HepG2 (cell line): ENCODE measurements around the gene MTIF2. TPM values are rescaled to one million over a fixed set of nuclear protein-coding genes. Genes with fewer than 3 reads are reported as not detected.

ENCODE experiments used
- ARID2 ChIP-seq: sonication (generic); formaldehyde crosslinking; IDR thresholded peaks from 2 replicates; pipeline ENCODE4 v1.8.1; 2022; ENCODE audit warnings: mild to moderate bottlenecking, missing genetic modification reagents, borderline replicate concordance
- ATF7 ChIP-seq, 2 experiments: fragments of 450-650 bp in 1 of 2; sonication (generic) in 1 of 2; formaldehyde crosslinking in 1 of 2; IDR thresholded peaks; 2 replicates each; pipeline versions ENCODE4 v1.4.0 to v1.6.1; 2016 to 2020; ENCODE audit warnings: antibody characterized with exemption in 1 of 2, mild to moderate bottlenecking in 1 of 2, missing genetic modification reagents in 1 of 2
- BRD4 ChIP-seq: sonication (generic); formaldehyde crosslinking; IDR thresholded peaks from 2 replicates; pipeline ENCODE4 v1.4.0; 2020; ENCODE audit warnings: missing genetic modification reagents
- CAMTA2 ChIP-seq: sonication (generic); formaldehyde crosslinking; IDR thresholded peaks from 2 replicates; pipeline ENCODE4 v1.4.0; 2020; ENCODE audit warnings: mild to moderate bottlenecking, missing genetic modification reagents, borderline replicate concordance
- GFI1 ChIP-seq: sonication (generic); formaldehyde crosslinking; IDR thresholded peaks from 2 replicates; pipeline ENCODE4 v1.5.0; 2020; ENCODE audit warnings: missing genetic modification reagents, mild to moderate bottlenecking, borderline replicate concordance
- HHEX ChIP-seq: IDR thresholded peaks from 2 replicates; pipeline ENCODE4 v1.6.1; 2016; ENCODE audit warnings: control low read depth
- IRF9 ChIP-seq: sonication (generic); formaldehyde crosslinking; IDR thresholded peaks from 2 replicates; pipeline ENCODE4 v1.8.0; 2022; ENCODE audit warnings: missing genetic modification reagents, mild to moderate bottlenecking, borderline replicate concordance
- MAFK ChIP-seq, 2 experiments: IDR thresholded peaks in 1 of 2; conservative IDR thresholded peaks in 1 of 2; 2 replicates each; pipeline ENCODE4 v1.6.1; 2011; ENCODE audit warnings: improper control_type of control experiment in 2 of 2, low read length in 2 of 2
- MED1 ChIP-seq: sonication (generic); formaldehyde crosslinking; IDR thresholded peaks from 2 replicates; pipeline ENCODE4 v1.4.0; 2020; ENCODE audit warnings: missing genetic modification reagents
- STAT6 ChIP-seq: sonication (generic); formaldehyde crosslinking; IDR thresholded peaks from 2 replicates; pipeline ENCODE4 v1.4.0; 2020; ENCODE audit warnings: missing genetic modification reagents, mild to moderate bottlenecking, borderline replicate concordance
- ZBTB40 ChIP-seq, 2 experiments: fragments of 450-650 bp in 1 of 2; sonication (generic) in 1 of 2; formaldehyde crosslinking in 1 of 2; IDR thresholded peaks; 2 replicates each; pipeline versions ENCODE4 v1.6.1 to v1.8.0; 2016 to 2022; ENCODE audit warnings: antibody characterized with exemption in 1 of 2, mild to moderate bottlenecking in 1 of 2, missing genetic modification reagents in 1 of 2
- ZMAT3 ChIP-seq: sonication (generic); formaldehyde crosslinking; conservative IDR thresholded peaks from 2 replicates; pipeline ENCODE4 v1.7.0; 2021; ENCODE audit warnings: missing genetic modification reagents
- ZNF230 ChIP-seq: sonication (generic); formaldehyde crosslinking; IDR thresholded peaks from 2 replicates; pipeline ENCODE4 v1.4.0; 2020; ENCODE audit warnings: mild to moderate bottlenecking, missing genetic modification reagents
- polyA plus RNA-seq, 8 experiments: library from polyadenylated mRNA; depleted of rRNA in 3 of 8; stranded (reverse) in 7 of 8; unstranded in 1 of 8; fragments of >200 nt; fragmentation: Illumina TruSeq in 4 of 8; extraction: Trizol in 4 of 8; gene quantifications; 2 replicates each; pipeline versions ENCODE4 v1.2.1 to v1.2.3, GENCODE V29; 2011 to 2016; ENCODE audit warnings: low read depth in 4 of 8, missing spikeins in 1 of 8, mixed read lengths in 1 of 8; ENCODE audit not compliant: insufficient read depth in 1 of 8
- total RNA-seq, 5 experiments: library from RNA; depleted of rRNA; stranded (reverse); fragments of >200 nt; fragmentation: Illumina TruSeq; extraction: Trizol; gene quantifications; 2 replicates each; pipeline ENCODE4 v1.2.3, GENCODE V29; 2016; ENCODE audit warnings: low read depth in 1 of 5
- TF ChIP-seq, protein P1 (sequence below): sonication (generic); formaldehyde crosslinking; IDR thresholded peaks from 2 replicates; pipeline ENCODE4 v1.5.1; 2020; ENCODE audit warnings: mild to moderate bottlenecking, missing genetic modification reagents, borderline replicate concordance

Gene MTIF2
- total and polyA plus RNA-seq, 2 of the 13 experiments (the other 11 are each of a cell fraction or from before 2014, with no cell fraction given), result 32.1 to 92.1 TPM

- TF ChIP-seq ZNF230 (no peak), HHEX (CRISPR knock-in tag) (no peak), IRF9 (CRISPR knock-in tag) (0 out of 2 replicates have a peak, but pooled peaks have one; percentile 29), BRD4 (CRISPR knock-in tag) (peak; percentile 63; the same call in 1 of the 2 replicates), MED1 (CRISPR knock-in tag) (no peak; the same call in 1 of the 2 replicates), ZBTB40 (IDR thresholded peaks at IDR 0.05) (no peak), ZBTB40 (CRISPR knock-in tag; IDR thresholded peaks at IDR 0.05) (no peak; the same call in 1 of the 2 replicates), GFI1 (CRISPR knock-in tag) (0 out of 2 replicates have a peak, but pooled peaks have one; percentile 26), CAMTA2 (CRISPR knock-in tag) (0 out of 2 replicates have a peak, but pooled peaks have one; percentile 42), MAFK (conservative IDR thresholded peaks at IDR 0.05 in 1 of 2, IDR thresholded peaks at IDR 0.05 in 1 of 2; ENCODE audit: low read length in 2 of 2) (no peak), ZMAT3 (no peak), ATF7 (IDR thresholded peaks at IDR 0.05) (no peak), ATF7 (CRISPR knock-in tag; IDR thresholded peaks at IDR 0.05) (no peak; the same call in 1 of the 2 replicates), ARID2 (CRISPR knock-in tag) (peak; percentile 90; the same call in 1 of the 2 replicates), STAT6 (CRISPR knock-in tag) (no peak)
- TF ChIP-seq, protein P1, sequence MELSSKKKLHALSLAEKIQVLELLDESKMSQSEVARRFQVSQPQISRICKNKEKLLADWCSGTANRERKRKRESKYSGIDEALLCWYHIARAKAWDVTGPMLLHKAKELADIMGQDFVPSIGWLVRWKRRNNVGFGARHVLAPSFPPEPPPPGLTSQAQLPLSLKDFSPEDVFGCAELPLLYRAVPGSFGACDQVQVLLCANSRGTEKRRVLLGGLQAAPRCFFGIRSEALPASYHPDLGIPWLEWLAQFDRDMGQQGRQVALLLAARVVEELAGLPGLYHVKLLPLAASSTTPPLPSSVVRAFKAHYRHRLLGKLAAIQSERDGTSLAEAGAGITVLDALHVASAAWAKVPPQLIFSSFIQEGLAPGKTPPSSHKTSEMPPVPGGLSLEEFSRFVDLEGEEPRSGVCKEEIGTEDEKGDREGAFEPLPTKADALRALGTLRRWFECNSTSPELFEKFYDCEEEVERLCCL (CRISPR knock-in tag), result no peak
Measured at GRCh38 chr2:55231546-55232083, 37.4 kb downstream of the MTIF2 start (continued).
